Mesodermal cell (in vitro differentiated cells): Measurements from ENCODE around the gene HPCAL4.

Source experiments
- H3K27ac ChIP-seq: 2 replicates; pipeline ENCODE4 v1.7.0; 2013; ENCODE audit warnings: mild to moderate bottlenecking, low read depth, low read length, moderate library complexity; ENCODE audit not compliant: severe bottlenecking
- H3K36me3 ChIP-seq: 2 replicates; pipeline ENCODE4 v1.7.1; 2013; ENCODE audit warnings: mild to moderate bottlenecking, low read length, moderate library complexity; ENCODE audit not compliant: control insufficient read depth, insufficient read depth
- H3K4me1 ChIP-seq: one replicate; pipeline ENCODE4 v1.7.1; 2013; ENCODE audit warnings: mild to moderate bottlenecking, low read length; ENCODE audit not compliant: insufficient read depth, control insufficient read depth, poor library complexity, severe bottlenecking
- H3K4me3 ChIP-seq: 2 replicates; pipeline ENCODE4 v1.7.0; 2013; ENCODE audit warnings: low read length, control low read depth, mild to moderate bottlenecking; ENCODE audit not compliant: insufficient read depth, poor library complexity, severe bottlenecking; ENCODE audit errors: extremely low read depth
- H3K9me3 ChIP-seq: 2 replicates; pipeline ENCODE4 v1.7.1; 2013; ENCODE audit warnings: mild to moderate bottlenecking, low read length, moderate library complexity; ENCODE audit not compliant: control insufficient read depth
- WGBS, 2 experiments: methylation state at CpG; one replicate each; pipeline ENCODE4 v1.1.5; 2013; ENCODE audit warnings: missing lambda C conversion rate in 2 of 2; ENCODE audit not compliant: insufficient coverage in 2 of 2; 5-methylcytosine and 5-hydroxymethylcytosine counted together

HPCAL4 gene

GRCh38 chr1:39662861-39663260 lies 28.4 kb downstream of the HPCAL4 start:
- 75% methylated on average over 1 of the region's 1 CpG; no CpG with 5 or more reads in 1 of the 2 experiments for WGBS, 2 experiments
- no peak overlapping the region for H3K27ac ChIP-seq
- no peaks in the 10 kb centered on the region for H3K9me3 ChIP-seq
- no peaks in the 10 kb centered on the region for H3K36me3 ChIP-seq
- H3K4me3 ChIP-seq: no peak overlapping the region
- no peaks in the 10 kb centered on the region for H3K4me1 ChIP-seq

- no peaks in the 10 kb centered on the region for H3K9me3 ChIP-seq
- 40% methylated on average over 2 of the region's 5 CpGs; no CpG with 5 or more reads in 1 of the 2 experiments for WGBS, 2 experiments
Observed at GRCh38 chr1:39659538-39659937, 31.7 kb downstream of the HPCAL4 start.

DNA sequence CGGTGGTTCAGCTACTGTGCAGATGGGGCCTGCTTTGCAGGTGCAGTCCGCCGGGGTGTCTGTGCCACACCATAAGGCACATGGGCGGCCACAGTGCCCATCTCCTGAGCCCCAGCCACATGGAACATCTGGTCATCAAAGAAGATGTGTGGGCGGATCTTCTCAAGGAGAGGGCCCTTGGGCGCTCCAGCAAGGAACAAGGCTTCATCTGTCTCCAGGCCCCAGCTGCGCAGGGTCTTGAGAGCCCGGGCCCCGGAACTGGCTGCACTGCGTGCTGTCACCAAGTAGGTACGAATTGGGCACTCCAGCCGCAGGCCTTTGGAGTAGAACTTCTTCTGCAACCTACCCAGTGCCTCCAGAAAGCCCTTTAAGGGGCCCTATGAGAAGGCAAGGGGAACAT lies 32.1 kb downstream of the HPCAL4 start:
- Histone ChIP-seq H3K9me3 (no peaks in the 10 kb centered on the region), H3K4me3 (no peak overlapping the region), H3K27ac (no peak overlapping the region), H3K4me1 (no peaks in the 10 kb centered on the region), H3K36me3 (no peaks in the 10 kb centered on the region)
- 79 to 80% methylated on average over 9 to 10 of the region's 12 CpGs for WGBS, 2 experiments

More at GRCh38 chr1:39659538-39659937, 31.7 kb downstream of the HPCAL4 start:
- Histone ChIP-seq H3K36me3 (no peaks in the 10 kb centered on the region), H3K4me1 (no peaks in the 10 kb centered on the region), H3K4me3 (no peak overlapping the region), H3K27ac (no peak overlapping the region)

GRCh38 chr1:39657923-39658485 lies 33.2 kb downstream of the HPCAL4 start:
- 8 to 19% methylated on average over 4 of the region's 6 CpGs for WGBS, 2 experiments
- no peak overlapping the region for H3K27ac ChIP-seq

GRCh38 chr1:39657402-39657801 lies 33.8 kb downstream of the HPCAL4 start:
- 47 to 48% methylated on average over 3 of the region's 3 CpGs for WGBS, 2 experiments
- no peaks in the 10 kb centered on the region for H3K9me3 ChIP-seq
- H3K36me3 ChIP-seq: no peaks in the 10 kb centered on the region
- no peaks in the 10 kb centered on the region for H3K4me1 ChIP-seq
- no peak overlapping the region for H3K27ac ChIP-seq
- H3K4me3 ChIP-seq: no peak overlapping the region

More at GRCh38 chr1:39657923-39658485, 33.2 kb downstream of the HPCAL4 start:
- Histone ChIP-seq H3K4me1 (no peaks in the 10 kb centered on the region), H3K4me3 (no peak overlapping the region), H3K9me3 (no peaks in the 10 kb centered on the region), H3K36me3 (no peaks in the 10 kb centered on the region)

- H3K36me3 ChIP-seq: no peaks in the 10 kb centered on the region
- H3K4me1 ChIP-seq: no peaks in the 10 kb centered on the region
- H3K9me3 ChIP-seq: no peaks in the 10 kb centered on the region
- H3K4me3 ChIP-seq: no peak overlapping the region
- no peak overlapping the region for H3K27ac ChIP-seq
- WGBS, 2 experiments: 73 to 81% methylated on average over 2 of the region's 2 CpGs
Observed at GRCh38 chr1:39656391-39656790, 34.8 kb downstream of the HPCAL4 start.

DNA sequence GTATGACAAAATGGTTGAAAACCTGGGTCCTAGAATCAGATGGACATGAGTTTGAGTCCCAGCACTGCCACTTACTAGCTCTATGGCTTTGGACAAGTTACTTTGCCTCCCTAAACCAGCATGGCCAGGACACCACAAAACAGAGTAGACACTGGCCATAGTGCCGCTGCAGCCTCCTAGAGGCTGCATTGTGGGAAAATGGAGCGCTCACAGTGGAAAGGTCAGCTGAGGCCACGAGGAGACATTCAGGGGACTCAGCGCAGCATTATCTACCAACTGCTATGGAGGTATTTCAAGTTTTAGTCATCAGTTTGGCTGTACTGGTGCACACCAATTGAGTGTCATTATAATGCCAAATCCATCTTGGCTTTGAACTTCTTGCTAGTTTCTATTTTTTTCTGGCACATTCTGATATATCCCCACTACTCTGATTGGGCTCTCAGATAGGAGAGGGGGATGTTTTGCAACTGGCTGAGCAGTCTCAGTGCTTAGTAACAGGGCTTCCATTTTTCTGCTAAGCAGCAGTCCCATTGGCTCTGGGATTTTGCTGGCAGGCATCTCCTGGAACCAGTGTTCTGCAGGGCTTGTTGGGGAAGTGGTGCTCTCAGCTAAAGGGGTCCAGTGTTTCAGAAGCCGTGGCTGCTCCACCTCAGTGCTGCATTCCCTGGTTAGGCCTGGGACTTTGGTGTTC lies 35.5 kb downstream of the HPCAL4 start:
- 62 to 71% methylated on average over 5 of the region's 5 CpGs for WGBS, 2 experiments
- H3K4me1 ChIP-seq: no peaks in the 10 kb centered on the region
- no peaks in the 10 kb centered on the region for H3K9me3 ChIP-seq
- no peak overlapping the region for H3K27ac ChIP-seq
- no peaks in the 10 kb centered on the region for H3K36me3 ChIP-seq
- no peak overlapping the region for H3K4me3 ChIP-seq

DNA sequence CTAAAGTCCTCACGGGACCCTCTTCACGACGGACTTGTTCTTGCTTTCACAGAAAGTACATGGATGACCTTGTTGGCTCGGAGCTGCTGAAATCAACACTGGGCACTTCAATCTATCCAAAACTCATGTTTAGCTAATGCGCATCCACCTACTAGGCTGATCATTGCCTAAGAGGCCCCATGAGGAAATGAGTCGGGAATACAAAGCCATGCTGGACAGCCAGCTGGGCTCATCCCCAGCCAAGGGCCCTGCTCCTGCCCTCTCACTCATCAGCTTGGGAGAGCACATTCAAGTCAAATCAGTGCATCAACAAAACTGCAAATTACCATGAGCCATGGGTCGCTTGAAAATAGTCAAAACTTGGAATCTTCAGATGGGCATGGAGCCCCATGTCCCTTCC lies 36.9 kb downstream of the HPCAL4 start:
- no peak overlapping the region for H3K4me3 ChIP-seq
- H3K9me3 ChIP-seq: no peaks in the 10 kb centered on the region
- 73% methylated on average over 5 to 7 of the region's 7 CpGs for WGBS, 2 experiments
- H3K36me3 ChIP-seq: no peaks in the 10 kb centered on the region
- no peak overlapping the region for H3K27ac ChIP-seq
- no peaks in the 10 kb centered on the region for H3K4me1 ChIP-seq

GRCh38 chr1:39653546-39654031 lies 37.6 kb downstream of the HPCAL4 start:
- Histone ChIP-seq H3K27ac (no peak overlapping the region), H3K36me3 (no peaks in the 10 kb centered on the region), H3K4me3 (no peak overlapping the region), H3K9me3 (no peaks in the 10 kb centered on the region), H3K4me1 (no peaks in the 10 kb centered on the region)
- WGBS, 2 experiments: 2 to 14% methylated on average over 3 to 5 of the region's 8 CpGs

- H3K9me3 ChIP-seq: no peaks in the 10 kb centered on the region
- WGBS, 2 experiments: 88 to 100% methylated on average over 2 of the region's 2 CpGs
- H3K4me1 ChIP-seq: no peaks in the 10 kb centered on the region
- H3K36me3 ChIP-seq: no peaks in the 10 kb centered on the region
- H3K27ac ChIP-seq: no peak overlapping the region
- H3K4me3 ChIP-seq: no peak overlapping the region
Observed at GRCh38 chr1:39652554-39652953, 38.7 kb downstream of the HPCAL4 start.

- no peaks in the 10 kb centered on the region for H3K36me3 ChIP-seq
- no peak overlapping the region for H3K4me3 ChIP-seq
- no peaks in the 10 kb centered on the region for H3K9me3 ChIP-seq
- 83 to 93% methylated on average over 3 to 5 of the region's 6 CpGs for WGBS, 2 experiments
- H3K4me1 ChIP-seq: no peaks in the 10 kb centered on the region
- no peak overlapping the region for H3K27ac ChIP-seq
Observed at GRCh38 chr1:39652105-39652504, 39.1 kb downstream of the HPCAL4 start.
